ENCODE data around the gene PAX4.

PAX4 gene

GRCh38 chr7:127612263-127612662, 5.7 kb downstream of the PAX4 start:
- H3K36me3 ChIP-seq = no peaks in the 10 kb centered on the region
- no peak overlapping the region for H3K4me3 ChIP-seq (ENCODE audit: low read depth in 1 of 2, low read length in 1 of 2)
- peaks cover 40% of the 10 kb centered on the region for H3K27me3 ChIP-seq
- no peak for TF ChIP-seq CTCF (IDR thresholded peaks at IDR 0.05)
- H3K4me1 ChIP-seq (ENCODE audit: control insufficient read depth in 1 of 2, insufficient read depth in 1 of 2, low read depth in 1 of 2, low read length in 1 of 2) = no peaks in the 10 kb centered on the region
- H3K27ac ChIP-seq = no peak overlapping the region
- peaks cover 10% of the 10 kb centered on the region for H3K9me3 ChIP-seq

- Histone ChIP-seq H3K27ac (no peak overlapping the region), H3K4me3 (ENCODE audit: low read depth in 1 of 2, low read length in 1 of 2) (no peak overlapping the region), H3K36me3 (no peaks in the 10 kb centered on the region), H3K9me3 (peaks cover 10% of the 10 kb centered on the region), H3K27me3 (peaks cover 10% of the 10 kb centered on the region), H3K4me1 (ENCODE audit: control insufficient read depth in 1 of 2, insufficient read depth in 1 of 2, low read depth in 1 of 2, low read length in 1 of 2) (no peaks in the 10 kb centered on the region)
- no peak for TF ChIP-seq CTCF (IDR thresholded peaks at IDR 0.05)
Observed at GRCh38 chr7:127609297-127609696, 8.6 kb downstream of the PAX4 start.

GRCh38 chr7:127608446-127608845, 9.5 kb downstream of the PAX4 start:
- Histone ChIP-seq H3K27ac (no peak overlapping the region), H3K9me3 (peaks cover 10% of the 10 kb centered on the region), H3K4me3 (ENCODE audit: low read depth in 1 of 2, low read length in 1 of 2) (no peak overlapping the region), H3K36me3 (no peaks in the 10 kb centered on the region), H3K27me3 (peaks cover 2% of the 10 kb centered on the region), H3K4me1 (ENCODE audit: control insufficient read depth in 1 of 2, insufficient read depth in 1 of 2, low read depth in 1 of 2, low read length in 1 of 2) (no peaks in the 10 kb centered on the region)
- TF ChIP-seq CTCF (IDR thresholded peaks at IDR 0.05) = no peak

- H3K4me3 ChIP-seq (ENCODE audit: low read depth in 1 of 2, low read length in 1 of 2) = no peak overlapping the region
- H3K27me3 ChIP-seq = peaks cover 10% of the 10 kb centered on the region
- H3K27ac ChIP-seq = no peak overlapping the region
- peaks cover 0 to under 1% of the 10 kb centered on the region in 2 experiments for H3K4me1 ChIP-seq (ENCODE audit: control insufficient read depth in 1 of 2, insufficient read depth in 1 of 2, low read depth in 1 of 2, low read length in 1 of 2)
- no peaks in the 10 kb centered on the region for H3K9me3 ChIP-seq
- no peaks in the 10 kb centered on the region for H3K36me3 ChIP-seq
- no peak for TF ChIP-seq CTCF (IDR thresholded peaks at IDR 0.05)
Observed at GRCh38 chr7:127600885-127601284, 17.1 kb downstream of the PAX4 start.

- Histone ChIP-seq H3K36me3 (no peaks in the 10 kb centered on the region), H3K4me1 (ENCODE audit: control insufficient read depth in 1 of 2, insufficient read depth in 1 of 2, low read depth in 1 of 2, low read length in 1 of 2) (peaks cover 21 to 25% of the 10 kb centered on the region in 2 experiments), H3K9me3 (no peaks in the 10 kb centered on the region), H3K4me3 (ENCODE audit: low read depth in 1 of 2, low read length in 1 of 2) (no peak overlapping the region), H3K27ac (no peak overlapping the region), H3K27me3 (peaks cover 10% of the 10 kb centered on the region)
- TF ChIP-seq CTCF (IDR thresholded peaks at IDR 0.05) = no peak
Observed at GRCh38 chr7:127598318-127598717, 19.6 kb downstream of the PAX4 start.

- TF ChIP-seq CTCF (IDR thresholded peaks at IDR 0.05) = no peak
- Histone ChIP-seq H3K27ac (peak overlapping the region; percentile 70), H3K36me3 (peaks cover 12% of the 10 kb centered on the region), H3K4me3 (ENCODE audit: low read depth in 1 of 2, low read length in 1 of 2) (no peak overlapping the region), H3K4me1 (ENCODE audit: control insufficient read depth in 1 of 2, insufficient read depth in 1 of 2, low read depth in 1 of 2, low read length in 1 of 2) (peaks cover 21 to 25% of the 10 kb centered on the region in 2 experiments), H3K27me3 (peaks cover 5% of the 10 kb centered on the region), H3K9me3 (no peaks in the 10 kb centered on the region)
Observed at GRCh38 chr7:127595737-127596136, 22.2 kb downstream of the PAX4 start.
